ENCODE data around the gene ADGRV1. TPM values are rescaled to one million over a fixed set of nuclear protein-coding genes. Genes with fewer than 3 reads are reported as not detected.
A peak's percentile ranks its signal among the peaks of the same experiment; 100 is the strongest.

ADGRV1 gene
- total and polyA plus RNA-seq, 9 of the 15 experiments (the other 6 are each of a cell fraction or from before 2014, with no cell fraction given): 21.7 to 156 (median 58.2) TPM

GRCh38 chr5:90519081-90519480 lies 39.5 kb upstream of the ADGRV1 start (continued):
- no peak for TF ChIP-seq ZNF398 (CRISPR knock-in tag; IDR thresholded peaks at IDR 0.05)

- in situ Hi-C loops (cut with MboI): no loop called here
- H3K9ac ChIP-seq (ENCODE audit: insufficient read depth in 1 of 2, low read depth in 2 of 2, low read length in 2 of 2): peak overlapping the region; percentile 97
- ATAC-seq (peak; percentile 33), DNase-seq (ENCODE audit: extremely low read depth in 1 of 4, low spot score in 3 of 4) (peak in 2 of 4 experiments; percentile 22 to 58), FAIRE-seq (peak; percentile 48)
- no peaks in the 10 kb centered on the region for H4K20me1 ChIP-seq (replicated peaks; ENCODE audit: control insufficient read depth, insufficient read depth, low read length)
- peaks cover 47% of the 10 kb centered on the region for H3K79me2 ChIP-seq (ENCODE audit: control insufficient read depth, insufficient read depth, low read length)
- intact Hi-C loops (cut with micrococcal nuclease): loop anchor here (1.0 to 2.0 kb wide), 2 partner anchors 54 to 76 kb away; partner anchors contain the start of genes MBLAC2 and POLR3G
- H3K27ac ChIP-seq (ENCODE audit: extremely low read depth, low read depth, low read length): peak overlapping the region; percentile 92
- H2AFZ ChIP-seq (ENCODE audit: low read depth, low read length): peak overlapping the region; percentile 90
- under 1% methylated on average over 18 of the region's 18 CpGs for WGBS (ENCODE audit: insufficient coverage, low coverage, missing lambda C conversion rate)
- H3K4me3 ChIP-seq: peak overlapping the region; percentile 76
- CTCF ChIA-PET (ENCODE audit: low intra/inter-chr PET ratio): interaction anchor here (0.6 kb wide), 1 partner anchor 1801 kb away, joined by 3 read pairs; no protein-coding TSS in a partner anchor
- H3K4me2 ChIP-seq (ENCODE audit: insufficient read depth, low read length): peak overlapping the region; percentile 99
- H3K27me3 ChIP-seq (ENCODE audit: control insufficient read depth in 2 of 2, insufficient read depth in 2 of 2, low read length in 2 of 2): no peaks in the 10 kb centered on the region
- H3K4me1 ChIP-seq (replicated peaks in 1 of 2; ENCODE audit: control insufficient read depth in 2 of 2, insufficient read depth in 2 of 2, low read length in 2 of 2): peaks cover 4 to 14% of the 10 kb centered on the region in 2 experiments; a peak in 4 of 5 replicates
- H3K9me1 ChIP-seq (ENCODE audit: control insufficient read depth, insufficient read depth, low read length): no peaks in the 10 kb centered on the region
- BruUV-seq (replicated peaks): no TSS peak
- H3K36me3 ChIP-seq (ENCODE audit: control insufficient read depth, insufficient read depth, low read length): peaks cover 33% of the 10 kb centered on the region
- POLR2A ChIA-PET: interaction anchor here (0.6 to 1.5 kb wide), 4 partner anchors 27 to 241 kb away, joined by 3 to 4 read pairs (median 4); no protein-coding TSS in a partner anchor
- H3K9me3 ChIP-seq (replicated peaks; ENCODE audit: control insufficient read depth, insufficient read depth, low read depth, low read length): no peaks in the 10 kb centered on the region
- TF ChIP-seq ZNF318 (IDR thresholded peaks at IDR 0.05; ENCODE audit: borderline replicate concordance in 1 of 2, low read depth in 1 of 2) (no peak), KAT7 (CRISPR knock-in tag; IDR thresholded peaks at IDR 0.05; ENCODE audit: borderline replicate concordance) (0 out of 2 replicates have a peak, but pooled peaks have one; percentile 27), CHAMP1 (IDR thresholded peaks at IDR 0.05) (no peak), MEIS2 (IDR thresholded peaks at IDR 0.05; ENCODE audit: partially characterized antibody) (peak; percentile 28)
Observed at GRCh38 chr5:90528601-90529193, 29.9 kb upstream of the ADGRV1 start.

Measured in K562 (cell line).